ENCODE results near the gene UBE2V1. TPM values are rescaled to one million over a fixed set of nuclear protein-coding genes. Genes with fewer than 3 reads are reported as not detected.

The UBE2V1 gene
- total and polyA plus RNA-seq, 12 donors, result 57.4 to 242 (median 79.4) TPM

DNA sequence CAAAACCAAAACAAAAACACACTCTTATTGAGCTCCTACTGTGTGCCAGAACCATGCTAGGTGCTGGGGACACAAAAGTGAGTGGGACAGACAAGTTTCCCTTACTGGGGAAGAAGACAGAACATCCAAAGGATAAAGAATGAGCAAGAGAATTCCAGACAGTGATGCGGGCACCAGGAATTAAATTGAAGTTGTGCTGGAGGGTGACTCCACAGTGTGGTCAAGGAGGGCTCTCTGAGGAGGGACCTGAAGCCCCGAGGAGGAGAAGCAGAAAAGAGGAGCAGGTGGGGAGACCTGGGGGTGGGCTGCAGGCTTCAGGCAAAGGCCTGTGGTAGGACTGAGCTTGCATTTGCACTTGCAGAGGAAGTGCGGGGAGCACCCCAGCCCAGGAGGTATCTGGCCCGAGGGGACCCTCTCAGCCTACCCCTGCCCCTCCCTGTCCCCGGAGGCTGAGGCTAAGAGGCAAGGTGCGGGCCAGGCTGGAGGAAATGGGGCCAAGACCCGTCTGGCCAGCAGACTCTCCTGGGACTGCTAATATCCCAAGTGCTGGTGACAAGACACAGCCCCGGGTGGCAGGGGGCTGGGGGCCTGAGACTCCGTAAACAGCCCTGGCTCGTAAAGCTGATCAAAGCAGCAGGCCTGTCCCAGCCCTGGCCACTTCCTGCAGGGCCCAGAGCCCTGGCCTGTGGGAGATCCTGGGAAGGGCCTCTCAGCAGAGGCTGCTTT is 73.1 kb downstream of the UBE2V1 start:
- Histone ChIP-seq H3K36me3 (replicated peaks in 1 of 2) (no peaks in the 10 kb centered on the region), H3K27me3 (no peaks in the 10 kb centered on the region), H3K9me3 (replicated peaks in 1 of 3) (no peaks in the 10 kb centered on the region), H3K4me1 (replicated peaks in 1 of 2) (peaks cover 0 to 1% of the 10 kb centered on the region in 2 donors), H3K4me3 (no peak overlapping the region), H3K27ac (no peak overlapping the region)
- no peak for TF ChIP-seq POLR2A (IDR thresholded peaks at IDR 0.05)
- TF ChIP-seq, protein P1, sequence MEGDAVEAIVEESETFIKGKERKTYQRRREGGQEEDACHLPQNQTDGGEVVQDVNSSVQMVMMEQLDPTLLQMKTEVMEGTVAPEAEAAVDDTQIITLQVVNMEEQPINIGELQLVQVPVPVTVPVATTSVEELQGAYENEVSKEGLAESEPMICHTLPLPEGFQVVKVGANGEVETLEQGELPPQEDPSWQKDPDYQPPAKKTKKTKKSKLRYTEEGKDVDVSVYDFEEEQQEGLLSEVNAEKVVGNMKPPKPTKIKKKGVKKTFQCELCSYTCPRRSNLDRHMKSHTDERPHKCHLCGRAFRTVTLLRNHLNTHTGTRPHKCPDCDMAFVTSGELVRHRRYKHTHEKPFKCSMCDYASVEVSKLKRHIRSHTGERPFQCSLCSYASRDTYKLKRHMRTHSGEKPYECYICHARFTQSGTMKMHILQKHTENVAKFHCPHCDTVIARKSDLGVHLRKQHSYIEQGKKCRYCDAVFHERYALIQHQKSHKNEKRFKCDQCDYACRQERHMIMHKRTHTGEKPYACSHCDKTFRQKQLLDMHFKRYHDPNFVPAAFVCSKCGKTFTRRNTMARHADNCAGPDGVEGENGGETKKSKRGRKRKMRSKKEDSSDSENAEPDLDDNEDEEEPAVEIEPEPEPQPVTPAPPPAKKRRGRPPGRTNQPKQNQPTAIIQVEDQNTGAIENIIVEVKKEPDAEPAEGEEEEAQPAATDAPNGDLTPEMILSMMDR (IDR thresholded peaks at IDR 0.05), result no peak
- WGBS, 4 donors, result 84 to 90% (median 87%) methylated on average over 7 to 10 of the region's 10 CpGs
- intact Hi-C loops (cut with DNase I), result no loop called here
- no peak for DNase-seq

DNA sequence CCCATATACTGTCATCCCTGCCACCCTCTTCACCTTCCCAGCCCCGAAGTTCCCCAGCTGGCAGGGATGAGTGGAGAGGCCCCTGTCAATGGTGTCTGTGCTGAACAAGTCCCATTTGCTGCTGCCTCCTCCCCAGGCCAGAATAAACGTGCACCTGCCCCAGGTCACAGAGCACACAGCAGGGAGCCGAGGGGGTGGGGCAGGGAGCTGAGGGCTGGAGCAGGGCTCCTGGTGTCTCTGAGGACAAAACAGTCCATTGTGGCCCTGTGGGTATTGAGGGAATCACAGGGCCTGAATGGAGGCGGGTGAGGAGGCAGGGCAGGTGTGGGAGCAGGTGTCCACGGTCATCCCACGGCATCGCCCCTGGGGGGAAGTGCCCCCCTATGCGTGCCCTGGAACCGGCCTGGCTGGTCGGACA is 74.4 kb downstream of the UBE2V1 start:
- Histone ChIP-seq H3K9me3 (replicated peaks in 1 of 3) (no peaks in the 10 kb centered on the region), H3K36me3 (replicated peaks in 1 of 2) (no peaks in the 10 kb centered on the region), H3K27me3 (no peaks in the 10 kb centered on the region), H3K4me1 (replicated peaks in 1 of 2) (peaks cover 0 to 12% of the 10 kb centered on the region in 2 donors), H3K4me3 (no peak overlapping the region), H3K27ac (no peak overlapping the region)
- intact Hi-C loops (cut with DNase I), result no loop called here
- TF ChIP-seq, protein P1 (IDR thresholded peaks at IDR 0.05), result no peak
- no peak for TF ChIP-seq POLR2A (IDR thresholded peaks at IDR 0.05)
- no peak for DNase-seq
- WGBS, 4 donors, result 55 to 82% (median 76%) methylated on average over 3 to 10 of the region's 10 CpGs

DNA sequence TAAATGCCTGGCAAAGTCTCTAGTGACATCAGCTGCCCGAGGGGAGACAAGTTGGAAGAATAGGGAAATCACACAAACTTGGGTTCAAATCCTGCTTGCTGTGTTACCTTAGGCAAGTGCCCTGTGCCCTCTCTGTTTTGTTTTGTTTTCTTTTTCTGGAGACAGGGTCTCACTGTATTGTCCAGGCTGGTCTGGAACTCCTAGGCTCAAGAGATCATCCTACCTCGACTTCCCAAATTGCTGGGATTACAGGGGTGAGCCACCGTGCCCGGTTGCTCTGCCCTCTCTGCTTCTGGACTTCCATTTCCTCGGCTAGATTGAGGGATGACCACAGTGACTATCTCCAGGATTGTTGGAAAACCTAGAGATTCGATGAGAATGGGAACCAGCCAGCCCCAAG is 74.8 kb downstream of the UBE2V1 start:
- no peak overlapping the region for H3K27ac ChIP-seq
- TF ChIP-seq POLR2A (IDR thresholded peaks at IDR 0.05), result no peak
- TF ChIP-seq, protein P1 (IDR thresholded peaks at IDR 0.05), result no peak
- intact Hi-C loops (cut with DNase I), result no loop called here
- no peaks in the 10 kb centered on the region for H3K36me3 ChIP-seq (replicated peaks in 1 of 2)
- no peak overlapping the region for H3K4me3 ChIP-seq
- H3K27me3 ChIP-seq, result no peaks in the 10 kb centered on the region
- H3K9me3 ChIP-seq (replicated peaks in 1 of 3), result no peaks in the 10 kb centered on the region
- WGBS, 4 donors, result 64 to 83% (median 74%) methylated on average over 6 of the region's 6 CpGs
- H3K4me1 ChIP-seq (replicated peaks in 1 of 2), result peaks cover 0 to 15% of the 10 kb centered on the region in 2 donors
- no peak for DNase-seq

DNA sequence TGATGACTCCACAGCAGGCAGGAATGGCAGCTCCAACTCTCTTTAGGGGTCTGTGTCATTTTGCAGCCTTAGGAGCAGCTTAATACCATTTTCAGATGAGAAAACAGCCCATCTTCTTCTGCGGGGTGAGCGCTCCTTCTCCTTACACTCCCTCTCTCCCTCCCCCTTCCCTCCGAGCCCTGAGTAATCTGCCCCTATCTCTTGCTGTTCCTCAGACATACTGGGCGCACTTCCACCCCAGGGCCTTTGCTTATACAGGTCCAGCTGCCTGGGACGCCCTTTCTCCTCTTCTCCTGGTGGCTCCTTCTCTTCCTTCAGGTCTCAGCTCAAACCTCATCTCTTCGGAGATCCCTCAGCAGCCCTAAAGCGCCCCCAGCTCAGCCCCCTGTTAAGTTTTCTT is 75.4 kb downstream of the UBE2V1 start:
- no peak for DNase-seq
- Histone ChIP-seq H3K9me3 (replicated peaks in 1 of 3) (no peaks in the 10 kb centered on the region), H3K4me1 (replicated peaks in 1 of 2) (peaks cover 0 to 15% of the 10 kb centered on the region in 2 donors), H3K4me3 (no peak overlapping the region), H3K27me3 (no peaks in the 10 kb centered on the region), H3K36me3 (replicated peaks in 1 of 2) (no peaks in the 10 kb centered on the region), H3K27ac (no peak overlapping the region)
- TF ChIP-seq POLR2A (IDR thresholded peaks at IDR 0.05), result no peak
- TF ChIP-seq, protein P1 (IDR thresholded peaks at IDR 0.05), result no peak
- 73 to 88% (median 83%) methylated on average over 7 of the region's 7 CpGs for WGBS, 4 donors
- intact Hi-C loops (cut with DNase I), result no loop called here

All from adrenal gland (tissue), 12 donors.